GM23338 (cell line): ENCODE results near the gene RASL11B. TPM values are rescaled to one million over a fixed set of nuclear protein-coding genes. Genes with fewer than 3 reads are reported as not detected.

Experiments used
- ATAC-seq: fragments of 200-7000 bp; cut with Tn5 transposase; 3 replicates; pipeline ENCODE4 v1.9.1; 2020
- DNase-seq: peaks from one replicate; pipeline ENCODE4 v3.0.0-alpha.2; 2015; ENCODE audit warnings: low spot score
- H2AFZ ChIP-seq: fragments of 200-600 bp; sonication (generic); 2 replicates; pipeline ENCODE4 v1.8.0; 2016; ENCODE audit warnings: antibody characterized with exemption, mild to moderate bottlenecking, moderate library complexity
- H3F3A ChIP-seq: fragments of 200-600 bp; sonication (generic); replicated peaks from 2 replicates; pipeline ENCODE4 v1.8.0; 2017; ENCODE audit warnings: antibody characterized with exemption, mixed run types, low read depth
- H3K27ac ChIP-seq: fragments of 200-600 bp; sonication (generic); 2 replicates; pipeline ENCODE4 v1.6.1; 2016; ENCODE audit warnings: low read depth
- H3K27me3 ChIP-seq: fragments of 200-600 bp; sonication (generic); 2 replicates; pipeline ENCODE4 v1.8.0; 2016; ENCODE audit warnings: mild to moderate bottlenecking, mixed run types, moderate library complexity; ENCODE audit not compliant: insufficient read depth
- H3K36me3 ChIP-seq: fragments of 200-600 bp; sonication (generic); 2 replicates; pipeline ENCODE4 v1.8.0; 2016; ENCODE audit warnings: mild to moderate bottlenecking; ENCODE audit not compliant: insufficient read depth
- H3K4me1 ChIP-seq: fragments of 200-600 bp; sonication (generic); 2 replicates; pipeline ENCODE4 v1.8.0; 2016; ENCODE audit warnings: mild to moderate bottlenecking, moderate library complexity; ENCODE audit not compliant: insufficient read depth
- H3K4me2 ChIP-seq: fragments of 200-600 bp; sonication (generic); 2 replicates; pipeline ENCODE4 v1.7.1; 2017; ENCODE audit warnings: mixed run types
- H3K4me3 ChIP-seq: fragments of 200-600 bp; sonication (generic); 2 replicates; pipeline ENCODE4 v1.6.1; 2016; ENCODE audit warnings: mixed run types
- H3K79me2 ChIP-seq: fragments of 200-600 bp; sonication (generic); replicated peaks from 2 replicates; pipeline ENCODE4 v1.8.0; 2017; ENCODE audit warnings: mild to moderate bottlenecking; ENCODE audit not compliant: insufficient read depth
- H3K9me2 ChIP-seq: fragments of 200-600 bp; sonication (generic); 2 replicates; pipeline ENCODE4 v1.8.0; 2017; ENCODE audit not compliant: insufficient read depth
- H4K20me1 ChIP-seq: fragments of 200-600 bp; sonication (generic); replicated peaks from 2 replicates; pipeline ENCODE4 v1.8.0; 2017; ENCODE audit warnings: mild to moderate bottlenecking; ENCODE audit not compliant: insufficient read depth
- H3K27ac Mint-ChIP-seq: 2 replicates; pipeline ENCODE4 v1.8.0; 2020; ENCODE audit warnings: inconsistent platforms, mild to moderate bottlenecking, moderate library complexity, mixed read lengths
- H3K27me3 Mint-ChIP-seq: 3 replicates; pipeline ENCODE4 v1.8.0; 2022; ENCODE audit warnings: low read depth, mild to moderate bottlenecking, moderate library complexity, mixed read lengths, inconsistent platforms; ENCODE audit not compliant: insufficient read depth, poor library complexity
- H3K36me3 Mint-ChIP-seq: 3 replicates; pipeline ENCODE4 v1.8.0; 2021; ENCODE audit warnings: low read depth, mild to moderate bottlenecking, inconsistent platforms, moderate library complexity, mixed read lengths
- H3K4me1 Mint-ChIP-seq: 3 replicates; pipeline ENCODE4 v1.8.0; 2020; ENCODE audit warnings: mild to moderate bottlenecking, inconsistent platforms, mixed read lengths
- H3K4me3 Mint-ChIP-seq: 3 replicates; pipeline ENCODE4 v1.8.0; 2021; ENCODE audit warnings: moderate library complexity, mild to moderate bottlenecking, inconsistent platforms, mixed read lengths
- H3K9me3 Mint-ChIP-seq: 3 replicates; pipeline ENCODE4 v1.8.0; 2020; ENCODE audit warnings: moderate library complexity, mild to moderate bottlenecking, inconsistent platforms, mixed read lengths
- EZH2 ChIP-seq: fragments of 200-600 bp; sonication (generic); IDR thresholded peaks from one replicate; pipeline ENCODE4 v1.8.0; 2017; ENCODE audit warnings: antibody characterized with exemption, mild to moderate bottlenecking, low read depth; ENCODE audit not compliant: unreplicated experiment
- EZH2phosphoT487 ChIP-seq: fragments of 200-600 bp; sonication (generic); IDR thresholded peaks from one replicate; pipeline ENCODE4 v1.8.1; 2018; ENCODE audit warnings: antibody characterized with exemption; ENCODE audit not compliant: unreplicated experiment
- JUNB ChIP-seq: IDR thresholded peaks from one replicate; pipeline ENCODE4 v1.6.1; 2016; ENCODE audit warnings: antibody characterized with exemption; ENCODE audit not compliant: unreplicated experiment
- ZNF331 ChIP-seq: fragments of 250-450 bp; sonication (Bioruptor Pico); IDR thresholded peaks from 2 replicates; pipeline ENCODE4 v1.5.0; 2020; ENCODE audit warnings: low read depth, mild to moderate bottlenecking, moderate library complexity
- polyA plus RNA-seq: library from polyadenylated mRNA; unstranded; fragments of >200 nt; fragmentation: Nextera tagmentation; extraction: Ambion mirVana; gene quantifications from 2 replicates; pipeline ENCODE4 v1.2.1, GENCODE V29; 2016
- total RNA-seq: library from RNA; depleted of rRNA; stranded (reverse); fragments of >200 nt; shearing (Covaris generic); gene quantifications from 2 replicates; pipeline ENCODE4 v1.2.3, GENCODE V29; 2014
- TF ChIP-seq, protein P1 (sequence below): fragments of 250-450 bp; sonication (Bioruptor Pico); IDR thresholded peaks from 2 replicates; pipeline ENCODE4 v1.5.0; 2020; ENCODE audit warnings: mild to moderate bottlenecking, moderate library complexity
- TF ChIP-seq, protein P2 (sequence below), 2 experiments: fragments of 200-600 bp in 1 of 2; sonication (generic) in 1 of 2; conservative IDR thresholded peaks; 2 replicates each; pipeline versions ENCODE4 v1.5.1 to v1.6.1; 2016 to 2017; ENCODE audit warnings: antibody characterized with exemption in 2 of 2, low read depth in 2 of 2, mild to moderate bottlenecking in 2 of 2, moderate library complexity in 1 of 2
- TF ChIP-seq, protein P3 (sequence below): IDR thresholded peaks from one replicate; pipeline ENCODE4 v1.6.1; 2018; ENCODE audit warnings: antibody characterized with exemption; ENCODE audit not compliant: unreplicated experiment

RASL11B gene
- total and polyA plus RNA-seq, 2 experiments from 2014 or later, result 69.7 to 100.0 TPM

DNA sequence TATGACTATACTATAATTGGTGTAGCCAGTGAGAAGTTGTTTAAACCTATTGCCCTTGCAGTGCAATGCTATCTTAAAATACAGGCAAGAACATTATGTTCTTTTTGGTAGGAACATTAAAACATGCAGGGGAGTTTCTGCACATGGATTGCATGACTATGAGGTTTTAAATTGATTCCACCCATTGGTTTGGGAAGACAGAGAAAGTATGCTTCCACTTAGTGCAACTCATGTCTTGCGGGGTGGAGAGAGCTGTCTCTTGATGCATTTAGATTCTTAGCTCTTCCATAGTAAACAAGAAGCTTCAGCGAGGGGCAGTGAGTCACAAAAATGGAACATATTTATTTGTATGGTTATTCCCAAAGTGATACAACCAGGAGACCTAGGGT is 39.5 kb upstream of the RASL11B start (continued):
- TF ChIP-seq, protein P1, sequence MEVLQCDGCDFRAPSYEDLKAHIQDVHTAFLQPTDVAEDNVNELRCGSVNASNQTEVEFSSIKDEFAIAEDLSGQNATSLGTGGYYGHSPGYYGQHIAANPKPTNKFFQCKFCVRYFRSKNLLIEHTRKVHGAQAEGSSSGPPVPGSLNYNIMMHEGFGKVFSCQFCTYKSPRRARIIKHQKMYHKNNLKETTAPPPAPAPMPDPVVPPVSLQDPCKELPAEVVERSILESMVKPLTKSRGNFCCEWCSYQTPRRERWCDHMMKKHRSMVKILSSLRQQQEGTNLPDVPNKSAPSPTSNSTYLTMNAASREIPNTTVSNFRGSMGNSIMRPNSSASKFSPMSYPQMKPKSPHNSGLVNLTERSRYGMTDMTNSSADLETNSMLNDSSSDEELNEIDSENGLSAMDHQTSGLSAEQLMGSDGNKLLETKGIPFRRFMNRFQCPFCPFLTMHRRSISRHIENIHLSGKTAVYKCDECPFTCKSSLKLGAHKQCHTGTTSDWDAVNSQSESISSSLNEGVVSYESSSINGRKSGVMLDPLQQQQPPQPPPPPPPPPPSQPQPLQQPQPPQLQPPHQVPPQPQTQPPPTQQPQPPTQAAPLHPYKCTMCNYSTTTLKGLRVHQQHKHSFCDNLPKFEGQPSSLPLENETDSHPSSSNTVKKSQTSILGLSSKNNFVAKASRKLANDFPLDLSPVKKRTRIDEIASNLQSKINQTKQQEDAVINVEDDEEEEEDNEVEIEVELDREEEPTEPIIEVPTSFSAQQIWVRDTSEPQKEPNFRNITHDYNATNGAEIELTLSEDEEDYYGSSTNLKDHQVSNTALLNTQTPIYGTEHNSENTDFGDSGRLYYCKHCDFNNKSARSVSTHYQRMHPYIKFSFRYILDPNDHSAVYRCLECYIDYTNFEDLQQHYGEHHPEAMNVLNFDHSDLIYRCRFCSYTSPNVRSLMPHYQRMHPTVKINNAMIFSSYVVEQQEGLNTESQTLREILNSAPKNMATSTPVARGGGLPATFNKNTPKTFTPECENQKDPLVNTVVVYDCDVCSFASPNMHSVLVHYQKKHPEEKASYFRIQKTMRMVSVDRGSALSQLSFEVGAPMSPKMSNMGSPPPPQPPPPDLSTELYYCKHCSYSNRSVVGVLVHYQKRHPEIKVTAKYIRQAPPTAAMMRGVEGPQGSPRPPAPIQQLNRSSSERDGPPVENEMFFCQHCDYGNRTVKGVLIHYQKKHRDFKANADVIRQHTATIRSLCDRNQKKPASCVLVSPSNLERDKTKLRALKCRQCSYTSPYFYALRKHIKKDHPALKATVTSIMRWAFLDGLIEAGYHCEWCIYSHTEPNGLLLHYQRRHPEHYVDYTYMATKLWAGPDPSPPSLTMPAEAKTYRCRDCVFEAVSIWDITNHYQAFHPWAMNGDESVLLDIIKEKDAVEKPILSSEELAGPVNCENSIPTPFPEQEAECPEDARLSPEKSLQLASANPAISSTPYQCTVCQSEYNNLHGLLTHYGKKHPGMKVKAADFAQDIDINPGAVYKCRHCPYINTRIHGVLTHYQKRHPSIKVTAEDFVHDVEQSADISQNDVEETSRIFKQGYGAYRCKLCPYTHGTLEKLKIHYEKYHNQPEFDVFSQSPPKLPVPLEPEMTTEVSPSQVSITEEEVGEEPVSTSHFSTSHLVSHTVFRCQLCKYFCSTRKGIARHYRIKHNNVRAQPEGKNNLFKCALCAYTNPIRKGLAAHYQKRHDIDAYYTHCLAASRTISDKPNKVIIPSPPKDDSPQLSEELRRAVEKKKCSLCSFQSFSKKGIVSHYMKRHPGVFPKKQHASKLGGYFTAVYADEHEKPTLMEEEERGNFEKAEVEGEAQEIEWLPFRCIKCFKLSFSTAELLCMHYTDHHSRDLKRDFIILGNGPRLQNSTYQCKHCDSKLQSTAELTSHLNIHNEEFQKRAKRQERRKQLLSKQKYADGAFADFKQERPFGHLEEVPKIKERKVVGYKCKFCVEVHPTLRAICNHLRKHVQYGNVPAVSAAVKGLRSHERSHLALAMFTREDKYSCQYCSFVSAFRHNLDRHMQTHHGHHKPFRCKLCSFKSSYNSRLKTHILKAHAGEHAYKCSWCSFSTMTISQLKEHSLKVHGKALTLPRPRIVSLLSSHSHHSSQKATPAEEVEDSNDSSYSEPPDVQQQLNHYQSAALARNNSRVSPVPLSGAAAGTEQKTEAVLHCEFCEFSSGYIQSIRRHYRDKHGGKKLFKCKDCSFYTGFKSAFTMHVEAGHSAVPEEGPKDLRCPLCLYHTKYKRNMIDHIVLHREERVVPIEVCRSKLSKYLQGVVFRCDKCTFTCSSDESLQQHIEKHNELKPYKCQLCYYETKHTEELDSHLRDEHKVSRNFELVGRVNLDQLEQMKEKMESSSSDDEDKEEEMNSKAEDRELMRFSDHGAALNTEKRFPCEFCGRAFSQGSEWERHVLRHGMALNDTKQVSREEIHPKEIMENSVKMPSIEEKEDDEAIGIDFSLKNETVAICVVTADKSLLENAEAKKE (CRISPR knock-in tag), result no peak
- TF ChIP-seq EZH2, result no peak
- TF ChIP-seq, protein P2, sequence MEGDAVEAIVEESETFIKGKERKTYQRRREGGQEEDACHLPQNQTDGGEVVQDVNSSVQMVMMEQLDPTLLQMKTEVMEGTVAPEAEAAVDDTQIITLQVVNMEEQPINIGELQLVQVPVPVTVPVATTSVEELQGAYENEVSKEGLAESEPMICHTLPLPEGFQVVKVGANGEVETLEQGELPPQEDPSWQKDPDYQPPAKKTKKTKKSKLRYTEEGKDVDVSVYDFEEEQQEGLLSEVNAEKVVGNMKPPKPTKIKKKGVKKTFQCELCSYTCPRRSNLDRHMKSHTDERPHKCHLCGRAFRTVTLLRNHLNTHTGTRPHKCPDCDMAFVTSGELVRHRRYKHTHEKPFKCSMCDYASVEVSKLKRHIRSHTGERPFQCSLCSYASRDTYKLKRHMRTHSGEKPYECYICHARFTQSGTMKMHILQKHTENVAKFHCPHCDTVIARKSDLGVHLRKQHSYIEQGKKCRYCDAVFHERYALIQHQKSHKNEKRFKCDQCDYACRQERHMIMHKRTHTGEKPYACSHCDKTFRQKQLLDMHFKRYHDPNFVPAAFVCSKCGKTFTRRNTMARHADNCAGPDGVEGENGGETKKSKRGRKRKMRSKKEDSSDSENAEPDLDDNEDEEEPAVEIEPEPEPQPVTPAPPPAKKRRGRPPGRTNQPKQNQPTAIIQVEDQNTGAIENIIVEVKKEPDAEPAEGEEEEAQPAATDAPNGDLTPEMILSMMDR (conservative IDR thresholded peaks at IDR 0.05; ENCODE audit: low read depth in 2 of 2), result no peak
- no peak for TF ChIP-seq JUNB

DNA sequence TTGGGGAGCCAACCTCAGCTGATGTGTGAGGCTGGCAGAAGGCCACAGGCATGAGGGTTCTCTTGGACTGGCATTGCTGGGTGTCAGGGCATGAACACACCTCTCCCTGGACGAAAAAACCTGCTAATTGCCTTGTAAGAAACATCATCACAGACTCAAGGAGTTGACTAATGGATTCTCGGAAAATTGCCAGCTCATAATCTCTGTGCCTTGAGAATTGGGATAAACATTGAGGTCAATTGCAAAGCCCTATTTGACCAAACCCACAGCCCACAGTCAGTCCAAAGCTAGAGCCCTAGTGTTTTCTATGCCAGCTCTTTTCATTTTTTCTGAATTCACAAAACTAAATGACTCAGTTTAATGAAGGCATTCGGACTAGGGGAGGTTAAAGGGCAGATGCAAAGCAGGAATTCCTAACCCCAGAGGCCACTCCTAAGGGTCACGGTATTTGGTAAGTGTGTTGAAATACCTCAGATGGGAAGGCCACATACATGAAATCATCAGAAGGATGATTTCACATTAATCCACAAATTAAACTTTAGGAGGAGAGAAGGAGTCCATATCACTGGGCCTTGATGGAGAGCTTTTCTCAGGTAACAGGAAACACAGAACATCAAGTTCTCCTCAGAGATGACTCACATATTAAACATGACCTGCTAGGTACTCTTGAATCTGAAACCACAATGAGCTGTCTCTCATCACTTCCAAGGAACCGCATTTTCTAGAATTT is 39.0 kb upstream of the RASL11B start:
- Mint-ChIP-seq H3K4me1 (no peaks in the 10 kb centered on the region; the same call in 2 of the 3 replicates), H3K27me3 (peaks cover 4% of the 10 kb centered on the region), H3K27ac (no peak overlapping the region), H3K9me3 (peaks cover 14% of the 10 kb centered on the region), H3K4me3 (no peak overlapping the region), H3K36me3 (peaks cover 12% of the 10 kb centered on the region; the same call in 2 of the 3 replicates)
- H3K27ac ChIP-seq, result no peak overlapping the region
- peaks cover 22% of the 10 kb centered on the region; the same call in 1 of the 2 replicates for H3K9me2 ChIP-seq
- no peak overlapping the region for H3K4me3 ChIP-seq
- H4K20me1 ChIP-seq, result no peaks in the 10 kb centered on the region
- H3K4me1 ChIP-seq, result no peaks in the 10 kb centered on the region
- no peak overlapping the region for H2AFZ ChIP-seq
- no peak for ATAC-seq
- no peak overlapping the region for H3K4me2 ChIP-seq
- no peaks in the 10 kb centered on the region for H3K79me2 ChIP-seq
- no peak for DNase-seq
- no peaks in the 10 kb centered on the region for H3K27me3 ChIP-seq
- no peaks in the 10 kb centered on the region for H3F3A ChIP-seq
- no peaks in the 10 kb centered on the region for H3K36me3 ChIP-seq
- TF ChIP-seq EZH2phosphoT487 (no peak), EZH2 (no peak), ZNF331 (CRISPR knock-in tag) (no peak)
- TF ChIP-seq, protein P3, sequence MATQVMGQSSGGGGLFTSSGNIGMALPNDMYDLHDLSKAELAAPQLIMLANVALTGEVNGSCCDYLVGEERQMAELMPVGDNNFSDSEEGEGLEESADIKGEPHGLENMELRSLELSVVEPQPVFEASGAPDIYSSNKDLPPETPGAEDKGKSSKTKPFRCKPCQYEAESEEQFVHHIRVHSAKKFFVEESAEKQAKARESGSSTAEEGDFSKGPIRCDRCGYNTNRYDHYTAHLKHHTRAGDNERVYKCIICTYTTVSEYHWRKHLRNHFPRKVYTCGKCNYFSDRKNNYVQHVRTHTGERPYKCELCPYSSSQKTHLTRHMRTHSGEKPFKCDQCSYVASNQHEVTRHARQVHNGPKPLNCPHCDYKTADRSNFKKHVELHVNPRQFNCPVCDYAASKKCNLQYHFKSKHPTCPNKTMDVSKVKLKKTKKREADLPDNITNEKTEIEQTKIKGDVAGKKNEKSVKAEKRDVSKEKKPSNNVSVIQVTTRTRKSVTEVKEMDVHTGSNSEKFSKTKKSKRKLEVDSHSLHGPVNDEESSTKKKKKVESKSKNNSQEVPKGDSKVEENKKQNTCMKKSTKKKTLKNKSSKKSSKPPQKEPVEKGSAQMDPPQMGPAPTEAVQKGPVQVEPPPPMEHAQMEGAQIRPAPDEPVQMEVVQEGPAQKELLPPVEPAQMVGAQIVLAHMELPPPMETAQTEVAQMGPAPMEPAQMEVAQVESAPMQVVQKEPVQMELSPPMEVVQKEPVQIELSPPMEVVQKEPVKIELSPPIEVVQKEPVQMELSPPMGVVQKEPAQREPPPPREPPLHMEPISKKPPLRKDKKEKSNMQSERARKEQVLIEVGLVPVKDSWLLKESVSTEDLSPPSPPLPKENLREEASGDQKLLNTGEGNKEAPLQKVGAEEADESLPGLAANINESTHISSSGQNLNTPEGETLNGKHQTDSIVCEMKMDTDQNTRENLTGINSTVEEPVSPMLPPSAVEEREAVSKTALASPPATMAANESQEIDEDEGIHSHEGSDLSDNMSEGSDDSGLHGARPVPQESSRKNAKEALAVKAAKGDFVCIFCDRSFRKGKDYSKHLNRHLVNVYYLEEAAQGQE, result no peak
